Endothelial cell of hepatic sinusoid (primary cell): ENCODE data around the gene ASB16.
"Not testable (repeated sequence)": the region's sequence is repeated elsewhere in the genome, so short reads cannot be mapped to it uniquely, and the experiment has no call there.

Experiments used
- in situ Hi-C: cut with HindIII; loops from 2 replicates; pipeline ENCODE4 v1.10.0; 2017; ENCODE audit warnings: low sequenced_read_pairs

ASB16 gene

GRCh38 chr17:44146375-44147346, 23.8 kb upstream of the ASB16 start:
- in situ Hi-C loops: no loop called here

GRCh38 chr17:44147812-44148211, 22.7 kb upstream of the ASB16 start:
- in situ Hi-C loops: no loop called here

- in situ Hi-C loops: not testable (repeated sequence)
These were observed 21.4 kb upstream of the ASB16 start for GRCh38 chr17:44149066-44149465.

- in situ Hi-C loops: no loop called here
These were observed 20.7 kb upstream of the ASB16 start for GRCh38 chr17:44149750-44150329.

GRCh38 chr17:44152875-44153274, 17.6 kb upstream of the ASB16 start:
- in situ Hi-C loops: no loop called here

- in situ Hi-C loops: no loop called here
These were observed 15.0 kb upstream of the ASB16 start for GRCh38 chr17:44155488-44155887.

- in situ Hi-C loops: no loop called here
These were observed 10.8 kb upstream of the ASB16 start for GRCh38 chr17:44159519-44160210.

- in situ Hi-C loops: no loop called here
These were observed 6.0 kb upstream of the ASB16 start for GRCh38 chr17:44164476-44164875.

GRCh38 chr17:44167181-44167861, 3.2 kb upstream of the ASB16 start:
- in situ Hi-C loops: no loop called here

GRCh38 chr17:44170135-44170498, 387 bp upstream of the ASB16 start:
- in situ Hi-C loops: no loop called here

- in situ Hi-C loops: no loop called here
These were observed 1.5 kb downstream of the ASB16 start for GRCh38 chr17:44171931-44172455.

GRCh38 chr17:44174427-44174826, 3.9 kb downstream of the ASB16 start:
- in situ Hi-C loops: no loop called here

- in situ Hi-C loops: no loop called here
These were observed 5.8 kb downstream of the ASB16 start for GRCh38 chr17:44176257-44176656.

- in situ Hi-C loops: no loop called here
These were observed 6.4 kb downstream of the ASB16 start for GRCh38 chr17:44176671-44177501.

- in situ Hi-C loops: no loop called here
These were observed 7.1 kb downstream of the ASB16 start for GRCh38 chr17:44177640-44178039.

- in situ Hi-C loops: no loop called here
These were observed 7.6 kb downstream of the ASB16 start for GRCh38 chr17:44178133-44178532.

GRCh38 chr17:44183024-44183423, 12.5 kb downstream of the ASB16 start:
- in situ Hi-C loops: no loop called here

- in situ Hi-C loops: no loop called here
These were observed 13.8 kb downstream of the ASB16 start for GRCh38 chr17:44184212-44184810.

GRCh38 chr17:44186307-44187130, 16.0 kb downstream of the ASB16 start, which contains the start of gene TMUB2:
Gene TMUB2 (plus strand): TSS chr17:44186972. CDS start chr17:44187709, 737 bp downstream.
- in situ Hi-C loops: no loop called here
